Glutamatergic neuron (in vitro differentiated cells): ENCODE results near the gene CCL4. TPM values are rescaled to one million over a fixed set of nuclear protein-coding genes. Genes with fewer than 3 reads are reported as not detected.
"Not testable (repeated sequence)": the region's sequence is repeated elsewhere in the genome, so short reads cannot be mapped to it uniquely, and the experiment has no call there.

Experiments
- DNase-seq: peaks from one replicate; pipeline ENCODE4 v3.0.0; 2022
- H3K27ac Mint-ChIP-seq: one replicate; pipeline ENCODE4 v1.8.0; 2020; ENCODE audit warnings: mild to moderate bottlenecking, mixed read lengths, inconsistent platforms; ENCODE audit not compliant: unreplicated experiment
- H3K27me3 Mint-ChIP-seq: one replicate; pipeline ENCODE4 v1.8.0; 2020; ENCODE audit warnings: mild to moderate bottlenecking, moderate library complexity, mixed read lengths, inconsistent platforms; ENCODE audit not compliant: unreplicated experiment
- H3K36me3 Mint-ChIP-seq: one replicate; pipeline ENCODE4 v1.8.0; 2020; ENCODE audit warnings: mild to moderate bottlenecking, mixed read lengths, inconsistent platforms; ENCODE audit not compliant: unreplicated experiment
- H3K4me1 Mint-ChIP-seq: one replicate; pipeline ENCODE4 v1.8.0; 2020; ENCODE audit warnings: mild to moderate bottlenecking, low read depth, mixed read lengths, inconsistent platforms; ENCODE audit not compliant: unreplicated experiment
- H3K4me3 Mint-ChIP-seq: one replicate; pipeline ENCODE4 v1.8.0; 2020; ENCODE audit warnings: mild to moderate bottlenecking, mixed read lengths, inconsistent platforms; ENCODE audit not compliant: unreplicated experiment
- H3K9me3 Mint-ChIP-seq: one replicate; pipeline ENCODE4 v1.8.0; 2020; ENCODE audit warnings: mild to moderate bottlenecking, moderate library complexity, mixed read lengths, inconsistent platforms; ENCODE audit not compliant: unreplicated experiment
- CTCF ChIP-seq: fragments of 200-600 bp; sonication (generic); IDR thresholded peaks from one replicate; pipeline ENCODE4 v1.5.0; 2021; ENCODE audit not compliant: partially characterized antibody, unreplicated experiment
- long read RNA-seq: library from polyadenylated mRNA; unstranded; transcript quantifications from one replicate; pipeline ENCODE4 v2.0.0, GENCODE V29; 2020; ENCODE audit not compliant: unreplicated experiment
- total RNA-seq: library from RNA; stranded (reverse); fragmentation: NEBNext Ultra II Directional; extraction: Animal tissue kit (Norgen Biotek cat#: 25700); gene quantifications from one replicate; pipeline ENCODE4 v1.2.1, GENCODE V29; 2021; ENCODE audit not compliant: unreplicated experiment

Gene CCL4
- not detected for total RNA-seq
- long read RNA-seq: 0 reads

- H3K27ac Mint-ChIP-seq, H3K4me1 Mint-ChIP-seq, H3K9me3 Mint-ChIP-seq, H3K36me3 Mint-ChIP-seq, DNase-seq, H3K4me3 Mint-ChIP-seq, H3K27me3 Mint-ChIP-seq: not testable (repeated sequence)
Measured at GRCh38 chr17:36103401-36103975, at the start of gene CCL4. CCL4 (plus strand) TSS chr17:36103827; CDS start chr17:36103906, 79 bp downstream.

- H3K36me3 Mint-ChIP-seq: peaks cover 10% of the 10 kb centered on the region
- TF ChIP-seq CTCF: no peak
- no peak for DNase-seq
- no peak overlapping the region for H3K27ac Mint-ChIP-seq
- H3K27me3 Mint-ChIP-seq: peaks cover 3% of the 10 kb centered on the region
- H3K4me3 Mint-ChIP-seq: no peak overlapping the region
- H3K4me1 Mint-ChIP-seq: no peaks in the 10 kb centered on the region
- peaks cover 6% of the 10 kb centered on the region for H3K9me3 Mint-ChIP-seq
Measured at GRCh38 chr17:36055171-36055570, 48.5 kb upstream of the CCL4 start.

GRCh38 chr17:36055921-36056520 is 47.6 kb upstream of the CCL4 start:
- Mint-ChIP-seq H3K4me1 (no peaks in the 10 kb centered on the region), H3K4me3 (no peak overlapping the region), H3K36me3 (peaks cover 8% of the 10 kb centered on the region), H3K27me3 (peaks cover 3% of the 10 kb centered on the region), H3K9me3 (peaks cover 3% of the 10 kb centered on the region), H3K27ac (no peak overlapping the region)
- TF ChIP-seq CTCF: no peak
- DNase-seq: no peak

- H3K4me1 Mint-ChIP-seq: no peaks in the 10 kb centered on the region
- H3K9me3 Mint-ChIP-seq: no peaks in the 10 kb centered on the region
- H3K27ac Mint-ChIP-seq: no peak overlapping the region
- H3K27me3 Mint-ChIP-seq: peaks cover 3% of the 10 kb centered on the region
- no peaks in the 10 kb centered on the region for H3K36me3 Mint-ChIP-seq
- no peak for TF ChIP-seq CTCF
- H3K4me3 Mint-ChIP-seq: no peak overlapping the region
- DNase-seq: no peak
Measured at GRCh38 chr17:36057911-36058310, 45.7 kb upstream of the CCL4 start.

- no peak for DNase-seq
- peaks cover 3% of the 10 kb centered on the region for H3K27me3 Mint-ChIP-seq
- H3K9me3 Mint-ChIP-seq: no peaks in the 10 kb centered on the region
- H3K4me1 Mint-ChIP-seq: no peaks in the 10 kb centered on the region
- H3K36me3 Mint-ChIP-seq: no peaks in the 10 kb centered on the region
- no peak overlapping the region for H3K4me3 Mint-ChIP-seq
- TF ChIP-seq CTCF: no peak
- H3K27ac Mint-ChIP-seq: no peak overlapping the region
Measured at GRCh38 chr17:36059406-36059805, 44.2 kb upstream of the CCL4 start.
